Right ventricle myocardium superior (tissue), 1 donor: ENCODE data around the gene IL13. TPM values are rescaled to one million over a fixed set of nuclear protein-coding genes. Genes with fewer than 3 reads are reported as not detected.
"Not testable (repeated sequence)": the region's sequence is repeated elsewhere in the genome, so short reads cannot be mapped to it uniquely, and the experiment has no call there.

Experiments
- ATAC-seq: fragments of 200-7000 bp; cut with Tn5 transposase; one replicate; pipeline ENCODE4 v1.9.1; 2020; ENCODE audit warnings: mild to moderate bottlenecking; ENCODE audit not compliant: poor library complexity
- DNase-seq: peaks from one replicate; pipeline ENCODE4 v3.0.0-alpha.2; 2020
- intact Hi-C: fragments of 100-400 bp; cut with DNase I; formaldehyde crosslinking; loops from one replicate; pipeline ENCODE4 v1.11.2; 2022
- total RNA-seq: library from RNA; stranded (reverse); fragmentation: NEBNext Ultra II Directional; extraction: Animal tissue kit (Norgen Biotek cat#: 25700); gene quantifications from one replicate; pipeline ENCODE4 v1.2.1, GENCODE V29; 2021
- donor health status: DM: no; HTN: yes; CAD: no; lungs with severe emphysema.

The IL13 gene
- total RNA-seq, 1 donor from 2014 or later: not detected

- no peak for ATAC-seq
- no peak for DNase-seq
- intact Hi-C loops: no loop called here
These were observed 23.5 kb downstream of the IL13 start for GRCh38 chr5:132681476-132681831.

DNA sequence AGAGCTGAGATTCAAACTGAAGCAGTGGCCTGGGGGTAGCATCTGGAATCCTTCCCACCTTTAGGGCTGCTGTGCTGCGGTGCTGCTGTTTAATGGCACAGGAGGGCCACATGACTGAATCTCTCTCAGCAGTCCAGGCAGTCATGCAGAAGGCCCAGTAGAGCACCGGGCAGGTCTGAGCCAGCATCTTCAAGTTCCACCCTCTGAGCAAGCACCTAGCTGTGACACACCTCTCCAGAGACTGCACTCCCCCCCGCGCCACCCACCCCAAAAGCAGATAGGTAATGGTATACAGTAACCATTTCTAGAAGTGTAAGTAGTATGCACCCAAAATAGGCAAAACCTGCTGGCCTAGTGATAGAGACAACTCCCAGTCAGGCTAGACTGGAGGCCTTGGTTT, 24.0 kb downstream of the IL13 start:
- ATAC-seq: no peak
- intact Hi-C loops: no loop called here
- no peak for DNase-seq

DNA sequence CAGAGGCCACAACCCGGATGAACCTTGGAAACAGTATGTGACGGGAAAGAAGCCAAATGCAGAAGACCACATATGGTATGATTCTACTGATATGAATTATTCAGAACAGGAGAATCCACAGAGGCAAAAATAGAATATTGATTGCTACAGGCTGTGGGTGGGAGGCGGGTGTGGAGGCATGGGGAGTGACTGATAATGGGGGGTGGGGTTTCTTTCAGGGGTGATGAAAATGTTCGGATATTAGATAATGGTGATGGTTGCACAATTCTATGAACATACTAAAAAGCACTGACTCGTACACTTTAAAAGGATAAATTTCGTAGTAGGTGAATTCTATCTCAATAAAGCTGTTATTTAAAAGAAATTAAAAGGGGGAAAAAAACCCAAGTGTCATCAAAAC, 26.5 kb downstream of the IL13 start:
- intact Hi-C loops: no loop called here
- DNase-seq (no peak), ATAC-seq (no peak)

DNA sequence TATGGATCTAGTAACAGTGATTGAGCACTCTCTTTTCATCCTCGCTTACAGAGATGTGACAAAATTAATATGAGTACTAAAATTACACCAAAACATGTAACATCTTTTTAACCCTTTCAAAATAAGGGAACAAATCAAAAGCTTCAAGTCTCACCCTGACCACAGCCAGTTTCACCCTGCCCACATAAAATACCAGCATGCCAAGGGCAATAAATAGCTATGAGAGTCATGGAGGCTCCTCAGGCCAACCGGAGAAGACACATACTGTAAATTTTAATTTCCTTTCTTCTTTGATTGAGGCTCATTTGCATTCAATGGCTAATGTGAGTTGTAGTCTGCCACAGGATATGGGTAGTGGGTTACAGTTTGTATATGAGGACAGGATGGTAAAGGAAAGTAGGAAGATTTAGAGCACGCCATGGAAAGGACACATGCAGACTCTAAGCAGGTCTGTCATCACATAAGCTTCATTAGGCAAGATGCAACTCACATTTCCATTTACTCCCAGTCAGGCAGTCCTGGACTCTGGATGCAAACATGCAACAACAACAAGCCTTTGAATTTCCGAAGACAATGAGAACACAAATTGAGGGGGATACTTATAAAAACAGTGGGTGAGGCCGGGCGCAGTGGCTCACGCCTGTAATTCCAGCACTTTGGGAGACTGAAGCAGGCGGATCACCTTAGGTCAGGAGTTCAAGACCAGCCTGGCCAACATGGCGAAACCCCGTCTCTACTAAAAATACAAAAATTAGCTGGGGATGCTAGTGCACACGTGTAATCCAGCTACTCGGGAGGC, 27.1 kb downstream of the IL13 start:
- DNase-seq (no peak), ATAC-seq (no peak)
- intact Hi-C loops: no loop called here

- intact Hi-C loops: no loop called here
- DNase-seq (no peak), ATAC-seq (no peak)
These were observed 28.2 kb downstream of the IL13 start for GRCh38 chr5:132686193-132686592.

GRCh38 chr5:132687995-132688394, 30.0 kb downstream of the IL13 start:
- no peak for ATAC-seq
- intact Hi-C loops: no loop called here
- DNase-seq: no peak

GRCh38 chr5:132688536-132689339, 30.8 kb downstream of the IL13 start:
- no peak for DNase-seq
- ATAC-seq: no peak
- intact Hi-C loops: no loop called here

DNA sequence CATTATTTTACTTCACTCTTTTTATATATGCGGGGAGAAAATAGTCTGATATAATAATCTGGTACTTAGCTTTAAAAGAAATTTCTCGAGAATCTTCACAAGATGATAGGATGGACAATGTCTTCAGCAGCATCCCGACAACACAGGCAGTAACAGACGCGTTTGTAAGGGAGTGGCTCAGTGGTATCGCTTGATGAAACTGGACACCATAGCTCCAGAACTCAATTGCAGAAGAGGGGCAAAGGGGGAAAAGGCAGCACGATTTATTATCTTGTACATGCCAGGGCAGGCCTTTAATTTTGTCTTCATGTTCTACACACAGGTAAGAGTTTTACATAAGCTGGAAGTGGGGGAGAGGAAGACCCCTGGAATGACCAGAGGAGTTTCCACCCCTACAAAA, 31.5 kb downstream of the IL13 start:
- no peak for DNase-seq
- intact Hi-C loops: no loop called here
- no peak for ATAC-seq

- intact Hi-C loops: no loop called here
- DNase-seq (no peak), ATAC-seq (no peak)
These were observed 32.2 kb downstream of the IL13 start for GRCh38 chr5:132690156-132690555.

DNA sequence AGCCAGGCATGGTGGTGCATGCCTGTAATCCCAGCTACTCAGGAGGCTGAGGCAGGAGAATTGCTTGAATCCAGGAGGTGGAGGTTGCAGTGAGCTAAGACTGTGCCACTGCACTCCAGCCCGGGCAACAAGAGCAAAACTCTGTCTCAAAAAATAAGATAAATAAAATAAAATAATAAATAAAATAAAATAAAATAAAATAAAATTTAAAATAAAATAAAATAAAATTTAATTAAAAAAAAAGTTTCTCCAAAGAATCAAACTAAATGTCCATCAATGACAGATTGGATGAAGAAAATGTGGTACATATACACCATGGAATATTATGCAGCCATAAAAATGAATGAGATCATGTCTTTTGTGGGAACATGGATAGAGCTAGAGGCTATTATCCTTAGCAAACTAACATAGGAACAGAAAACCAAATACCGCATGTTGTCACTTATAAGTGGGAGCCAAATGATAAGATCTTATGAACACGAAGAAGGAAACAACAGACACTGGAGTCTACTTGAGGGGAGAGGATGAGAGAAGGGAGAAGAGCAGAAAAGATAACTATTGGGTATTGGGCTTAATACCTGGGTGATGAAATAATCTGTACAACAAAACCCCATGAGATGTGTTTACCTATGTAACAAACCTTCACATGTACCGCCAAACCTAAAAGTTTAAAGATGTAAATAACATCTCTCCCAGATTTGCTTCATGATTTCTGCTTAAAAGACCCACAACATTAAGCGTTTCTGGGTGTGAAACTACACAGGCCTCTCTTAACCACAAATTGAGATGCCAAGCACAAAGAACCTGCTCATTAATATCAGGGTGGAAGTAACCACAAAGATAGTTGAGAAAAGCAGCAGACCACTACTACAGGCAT, 34.0 kb downstream of the IL13 start:
- intact Hi-C loops, DNase-seq: not testable (repeated sequence)

GRCh38 chr5:132692632-132692967, 34.6 kb downstream of the IL13 start:
- DNase-seq (no peak), ATAC-seq (no peak)
- intact Hi-C loops: no loop called here

More for the DNA sequence above, 34.0 kb downstream of the IL13 start:
- not testable (repeated sequence) for ATAC-seq

GRCh38 chr5:132695956-132696355, 38.0 kb downstream of the IL13 start:
- intact Hi-C loops: no loop called here
- DNase-seq: no peak
- no peak for ATAC-seq

- intact Hi-C loops: no loop called here
- no peak for DNase-seq
- no peak for ATAC-seq
These were observed 46.9 kb downstream of the IL13 start for GRCh38 chr5:132704875-132705274.

GRCh38 chr5:132708645-132709044, 50.7 kb downstream of the IL13 start:
- no peak for ATAC-seq
- intact Hi-C loops: no loop called here
- no peak for DNase-seq

Other genes with a start within 250 kb of the IL13 start
- gene IRF1, start 167.4 kb upstream of the IL13 start, total RNA-seq: 12.5 TPM
- gene IL5, start 114.7 kb upstream of the IL13 start, total RNA-seq: not detected
- 33.1 TPM for gene RAD50, start 101.2 kb upstream of the IL13 start, total RNA-seq
- not detected for gene IL4, start 15.8 kb downstream of the IL13 start, total RNA-seq
- gene KIF3A, start 79.4 kb downstream of the IL13 start, total RNA-seq: 9.1 TPM
- 0.08 TPM for gene CCNI2, start 89.3 kb downstream of the IL13 start, total RNA-seq
- gene SEPTIN8, start 119.1 kb downstream of the IL13 start, total RNA-seq: 26.3 TPM
- 0.13 TPM for gene SOWAHA, start 155.1 kb downstream of the IL13 start, total RNA-seq
- 3.6 TPM for gene SHROOM1, start 172.5 kb downstream of the IL13 start, total RNA-seq
- gene GDF9, start 208.3 kb downstream of the IL13 start, total RNA-seq: 0.16 TPM
- gene UQCRQ, start 208.5 kb downstream of the IL13 start, total RNA-seq: 1,987 TPM
- 1.0 TPM for gene LEAP2, start 215.5 kb downstream of the IL13 start, total RNA-seq